GM19193 (cell line): Measurements from ENCODE around the gene SND1.

Experiments used
- POLR2A ChIP-seq: IDR thresholded peaks from 4 replicates; pipeline ENCODE4 v1.6.1; 2011; ENCODE audit not compliant: insufficient read depth, insufficient read length; ENCODE audit errors: extremely low read depth

SND1 gene

DNA sequence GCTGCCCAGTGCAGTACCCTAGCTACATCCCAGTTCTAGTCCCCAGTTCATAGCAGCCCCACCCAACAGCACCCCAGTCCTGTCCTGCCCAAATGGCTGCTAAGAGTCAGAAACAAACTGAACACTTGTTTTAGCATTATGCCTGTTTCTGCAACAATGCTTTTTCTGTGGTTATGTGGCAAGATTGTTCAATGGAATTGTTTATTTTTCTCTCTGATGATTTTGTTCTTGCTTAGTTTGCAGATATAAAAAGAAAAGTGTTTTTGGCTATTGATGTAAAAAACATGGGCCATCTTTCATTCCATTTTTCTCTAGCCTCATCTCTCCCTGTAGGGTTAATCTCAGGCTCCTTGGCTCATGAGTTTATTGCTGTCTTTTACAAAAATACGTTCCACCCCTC lies 336.8 kb downstream of the SND1 start:
- no peak for TF ChIP-seq POLR2A

DNA sequence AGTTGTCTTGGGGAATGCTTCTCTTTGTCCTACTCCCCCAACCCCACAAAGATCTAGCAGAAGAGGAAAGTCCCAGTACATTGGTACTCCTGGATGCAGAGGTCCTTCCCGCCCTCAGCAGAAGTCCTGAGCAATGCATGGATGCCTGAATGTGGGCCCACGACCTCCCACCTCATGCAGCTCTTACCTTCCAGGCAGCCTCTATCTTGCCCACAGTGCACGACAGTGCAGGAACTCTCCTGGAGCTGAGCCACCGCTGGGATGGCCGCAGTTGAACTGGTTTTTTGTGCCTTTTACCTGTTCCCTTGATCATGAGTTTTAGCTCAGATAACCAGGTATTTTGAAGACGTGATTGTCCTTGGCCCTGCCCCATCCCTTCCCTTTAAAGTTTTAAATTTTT lies 341.3 kb downstream of the SND1 start:
- TF ChIP-seq POLR2A, result no peak

DNA sequence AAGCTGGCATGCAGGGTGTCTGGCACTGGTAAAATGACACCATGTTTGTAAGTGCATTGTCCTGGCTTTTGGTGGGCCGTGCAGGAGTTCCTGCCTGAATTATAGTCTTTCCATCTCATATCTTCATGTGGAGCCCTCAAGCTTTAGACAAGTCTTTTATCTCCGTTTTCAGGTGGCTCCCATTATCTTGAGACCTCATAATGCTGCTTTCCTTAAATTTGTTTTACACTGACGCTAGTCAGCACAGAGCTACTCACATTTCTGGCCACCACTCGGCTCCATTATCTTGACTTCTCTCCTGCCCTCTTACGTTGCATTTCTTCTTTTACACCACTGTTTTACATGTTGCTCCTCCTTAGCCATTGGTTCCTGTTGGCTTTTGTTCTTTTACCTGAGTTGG lies 342.0 kb downstream of the SND1 start:
- no peak for TF ChIP-seq POLR2A

DNA sequence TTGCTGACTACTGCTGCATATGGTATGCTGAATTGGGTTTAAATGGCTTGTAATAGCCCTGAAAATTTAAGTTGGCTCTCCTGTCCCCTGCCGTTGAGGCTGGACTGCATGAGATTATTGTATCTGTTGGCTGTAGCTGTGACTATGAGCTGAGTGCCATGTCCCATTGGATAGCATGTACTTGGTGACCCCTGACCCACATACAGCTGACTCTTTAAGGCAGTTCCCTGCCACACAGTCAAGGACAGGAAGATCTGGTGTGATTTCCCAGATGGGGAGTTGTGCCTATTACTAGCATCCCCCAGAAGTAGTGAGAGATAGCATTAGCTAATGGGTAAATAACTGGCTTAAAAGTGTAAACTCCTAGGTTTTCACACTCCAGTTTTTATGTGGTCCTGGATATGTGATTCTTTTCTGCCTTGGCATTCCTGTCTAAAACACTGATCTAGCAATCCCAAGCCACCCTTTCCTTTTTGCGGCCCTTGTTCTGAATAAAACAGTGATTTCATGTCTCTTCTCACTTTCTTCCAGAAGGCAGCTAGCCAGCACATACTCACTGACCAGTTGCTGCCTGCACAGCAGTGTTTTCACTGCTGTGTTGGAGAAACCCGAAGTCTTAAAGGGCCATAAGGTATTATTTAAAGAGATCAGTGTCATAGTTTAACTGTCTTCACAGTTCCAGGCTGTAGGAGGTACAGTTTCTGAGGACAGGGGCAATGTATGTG lies 343.3 kb downstream of the SND1 start:
- TF ChIP-seq POLR2A, result no peak

DNA sequence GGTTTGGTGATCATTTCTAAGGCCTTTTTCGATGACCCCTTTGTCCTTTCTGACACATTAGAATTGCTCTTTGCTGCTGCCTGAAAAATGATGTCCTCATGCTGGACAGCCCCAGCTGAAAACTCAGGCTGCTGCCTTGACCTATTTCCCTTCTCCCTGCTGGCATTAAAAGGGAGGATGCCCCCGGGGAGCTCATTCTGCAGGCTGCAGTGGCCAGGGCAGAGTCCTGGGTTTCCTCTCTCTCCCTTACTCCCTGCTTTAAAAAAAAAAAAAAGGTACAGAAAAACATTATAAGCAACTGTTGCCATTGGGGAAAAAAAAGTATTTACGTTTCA lies 343.9 kb downstream of the SND1 start:
- TF ChIP-seq POLR2A, result no peak

DNA sequence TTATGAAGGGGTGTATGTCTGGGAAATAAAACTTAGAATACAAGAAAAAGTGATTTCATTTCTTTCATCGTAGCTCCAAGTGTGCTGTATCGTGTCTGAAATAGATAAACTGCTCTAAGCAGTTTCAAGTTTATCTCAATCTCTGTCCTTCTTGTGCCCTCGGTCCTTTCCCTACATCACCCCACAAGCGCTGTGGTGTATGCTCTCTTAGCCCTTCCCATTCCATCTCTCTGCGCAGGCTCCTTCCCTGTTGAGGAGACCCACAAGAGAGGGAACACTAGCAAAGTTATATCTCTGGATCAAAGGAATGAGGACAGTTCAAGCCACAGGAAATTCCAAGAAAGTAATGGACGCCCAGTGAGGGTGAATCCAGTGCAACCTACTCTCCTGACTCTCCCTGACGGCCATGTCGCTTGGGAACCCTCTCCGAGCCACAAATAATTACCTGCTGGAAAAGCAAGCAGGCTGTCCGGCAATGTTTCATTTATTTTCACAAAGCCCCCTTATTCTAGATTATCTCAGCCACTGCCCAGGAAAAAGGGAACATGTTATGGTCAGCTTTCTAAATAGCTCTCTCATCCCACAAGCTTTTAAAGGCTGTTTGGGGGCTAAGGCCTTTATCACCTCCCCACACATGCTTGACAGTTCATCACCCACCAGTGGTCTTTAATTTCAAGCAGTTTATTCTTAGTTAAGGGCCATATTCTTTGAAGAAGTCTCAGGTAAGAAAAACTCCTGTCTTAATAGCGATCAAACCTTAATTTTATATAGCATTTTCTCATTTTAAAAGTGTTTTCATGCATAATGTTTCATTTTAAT lies 344.5 kb downstream of the SND1 start:
- TF ChIP-seq POLR2A, result no peak

DNA sequence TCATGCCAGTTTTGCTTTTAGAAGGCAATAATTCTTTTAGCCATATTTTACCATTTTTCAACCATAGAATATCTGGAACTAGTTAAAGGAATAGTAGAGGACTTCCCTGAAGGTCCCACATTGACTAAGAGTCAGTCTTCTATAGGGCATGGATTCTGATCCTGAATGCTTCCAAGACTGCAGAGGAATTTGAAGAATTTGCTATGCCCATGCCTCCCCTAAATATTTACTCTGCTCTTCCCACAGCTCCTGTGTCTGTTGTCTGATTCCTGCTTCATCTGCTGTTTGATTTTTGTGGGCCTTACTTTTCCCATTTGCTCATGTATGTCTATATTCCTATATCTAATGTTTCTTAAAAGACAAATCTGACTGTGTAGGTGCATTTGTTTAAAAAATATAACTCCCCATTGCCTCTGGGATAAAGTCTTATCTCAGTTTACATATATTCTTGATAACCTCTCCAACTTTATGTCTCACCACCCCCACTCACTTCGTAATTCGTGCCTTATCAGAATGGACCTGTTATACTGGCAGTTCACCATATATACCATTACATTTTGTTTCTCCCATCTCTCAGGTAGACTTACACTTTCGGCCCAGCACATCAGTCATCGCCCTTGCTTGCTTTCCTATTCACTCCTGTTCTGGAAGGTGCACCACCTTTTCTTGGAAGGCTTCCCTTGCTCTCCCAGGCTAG lies 345.4 kb downstream of the SND1 start:
- TF ChIP-seq POLR2A, result no peak

DNA sequence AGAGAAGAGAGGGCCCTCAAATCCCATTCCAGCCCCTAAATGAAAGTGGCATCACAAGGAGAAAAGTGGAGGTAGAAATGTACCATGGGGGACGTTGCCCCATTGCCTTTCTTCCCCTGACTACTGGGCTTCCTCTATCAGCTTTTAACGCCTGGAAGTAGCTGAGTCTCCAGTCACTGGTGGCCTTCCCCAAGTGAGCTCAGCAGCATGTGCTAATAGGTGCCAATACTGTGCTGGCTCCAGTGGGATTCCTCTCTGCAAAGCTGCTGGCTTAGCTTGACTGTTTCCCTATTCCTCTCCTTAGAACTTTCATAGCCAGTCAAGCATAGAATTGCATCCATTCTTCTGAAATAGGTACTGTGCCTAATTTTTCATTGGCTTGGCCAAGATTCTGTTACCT lies 346.7 kb downstream of the SND1 start:
- TF ChIP-seq POLR2A, result no peak

DNA sequence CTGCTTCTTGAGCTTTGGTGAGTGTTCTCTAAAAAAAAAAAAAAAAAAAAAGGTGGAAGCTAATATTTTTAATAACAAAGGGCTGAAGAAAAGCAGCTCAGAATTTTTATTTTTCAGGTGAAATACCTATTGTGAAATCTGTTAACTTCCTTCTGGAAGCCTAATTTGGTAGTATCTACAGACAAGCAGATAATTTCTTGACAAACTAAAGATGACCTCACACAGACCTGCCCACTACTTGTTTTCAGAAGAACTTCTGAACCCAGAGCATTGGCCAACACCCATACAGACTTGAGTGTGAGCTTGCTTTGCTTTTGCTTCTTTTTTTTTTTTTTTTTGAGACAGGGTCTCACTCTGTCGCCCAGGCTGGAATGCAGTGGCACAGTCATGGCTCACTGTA lies 348.1 kb downstream of the SND1 start:
- no peak for TF ChIP-seq POLR2A

DNA sequence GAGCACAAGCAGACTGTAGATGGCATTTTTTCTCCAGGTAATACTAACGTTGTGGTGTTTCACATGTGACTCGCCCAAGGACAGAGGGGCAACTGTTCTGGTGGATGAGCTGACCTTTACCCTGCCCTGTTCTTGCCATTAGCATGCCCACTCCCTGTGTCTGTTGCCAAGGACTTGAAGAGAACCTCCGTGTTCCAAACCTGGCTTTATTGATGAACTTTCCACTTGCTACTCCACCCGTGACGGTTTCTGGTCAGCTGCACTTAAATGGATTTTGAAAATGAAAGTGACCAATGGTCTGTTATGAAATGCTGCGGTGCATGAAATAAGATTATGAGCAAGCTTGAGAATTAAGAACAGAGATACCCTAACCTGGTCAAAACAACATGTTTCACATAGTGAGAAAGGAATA lies 348.9 kb downstream of the SND1 start:
- no peak for TF ChIP-seq POLR2A

DNA sequence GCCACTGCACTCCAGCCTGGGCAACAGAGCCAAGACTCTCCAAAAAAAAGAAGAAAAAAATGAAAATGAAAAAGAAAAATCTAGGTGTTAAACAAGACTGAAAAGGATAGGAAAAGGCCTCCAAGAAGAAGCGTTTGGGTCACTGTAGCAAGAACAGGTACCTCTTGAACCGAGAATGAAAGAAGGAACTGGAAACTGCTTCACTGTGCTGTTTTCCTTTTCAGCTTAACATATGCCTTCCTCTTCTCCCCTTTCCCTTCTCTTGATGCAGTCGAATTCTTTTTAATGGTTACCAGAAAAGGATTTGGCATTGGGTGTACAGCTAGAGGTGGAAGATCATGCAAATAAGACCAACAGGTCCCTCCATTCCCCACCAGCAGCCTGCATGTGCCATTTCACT lies 351.2 kb downstream of the SND1 start:
- no peak for TF ChIP-seq POLR2A

DNA sequence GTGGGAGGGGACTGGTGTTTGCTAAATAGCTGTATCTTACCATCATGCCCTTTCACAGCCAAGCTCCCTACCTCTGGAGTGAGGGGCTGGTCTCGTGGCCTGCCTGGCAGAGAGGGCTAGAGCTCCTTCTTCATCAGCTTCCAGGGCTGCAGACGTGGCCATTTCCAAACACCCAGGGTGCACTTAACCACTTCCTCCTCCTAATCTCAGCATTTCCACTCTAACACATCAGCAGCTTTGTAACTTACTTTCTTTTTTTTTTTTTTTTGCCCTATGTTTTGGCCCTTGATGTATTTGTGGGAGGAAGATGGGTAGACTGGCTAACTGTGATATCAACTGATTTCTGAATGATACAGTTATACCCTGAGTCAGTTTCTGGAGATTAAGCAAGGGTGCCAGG lies 351.8 kb downstream of the SND1 start:
- no peak for TF ChIP-seq POLR2A

DNA sequence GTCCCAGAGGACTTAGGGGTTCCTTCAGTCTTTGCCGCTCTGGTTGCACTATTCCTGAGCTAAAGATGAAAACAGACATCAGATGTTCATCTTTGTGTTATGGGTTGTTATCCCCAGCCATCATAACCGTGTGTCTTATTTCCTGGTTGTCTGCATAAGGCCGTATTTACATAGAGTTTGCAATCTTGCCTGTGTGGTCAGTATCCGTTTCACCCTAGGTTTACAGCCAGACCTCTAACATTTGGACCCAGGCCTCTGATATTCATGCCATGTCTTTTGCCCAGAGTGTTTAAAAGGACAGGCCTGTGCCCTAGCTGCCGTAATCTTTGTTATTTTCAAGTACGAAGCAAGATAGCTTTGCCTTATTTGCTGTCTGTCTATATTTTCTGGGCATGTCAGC lies 352.6 kb downstream of the SND1 start:
- TF ChIP-seq POLR2A, result no peak

DNA sequence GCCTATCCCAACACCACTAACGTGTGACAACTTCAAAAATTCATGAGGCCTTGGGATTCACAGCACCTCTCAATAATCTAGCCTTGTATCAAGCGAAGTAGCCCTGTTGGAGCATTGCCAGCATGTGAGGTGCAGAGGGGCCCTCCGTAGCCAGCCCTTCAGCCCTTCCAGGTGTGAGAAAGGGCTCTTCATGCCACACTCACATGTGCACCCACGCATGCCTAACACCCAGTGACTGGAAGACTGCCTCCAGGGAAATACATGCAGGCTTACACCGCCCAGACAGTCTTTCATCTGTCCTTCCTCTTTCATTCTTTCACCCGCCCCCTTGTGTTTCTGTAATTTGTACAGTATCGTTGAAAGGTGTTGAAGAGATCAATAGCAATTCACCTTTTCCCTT lies 353.1 kb downstream of the SND1 start:
- TF ChIP-seq POLR2A, result no peak

DNA sequence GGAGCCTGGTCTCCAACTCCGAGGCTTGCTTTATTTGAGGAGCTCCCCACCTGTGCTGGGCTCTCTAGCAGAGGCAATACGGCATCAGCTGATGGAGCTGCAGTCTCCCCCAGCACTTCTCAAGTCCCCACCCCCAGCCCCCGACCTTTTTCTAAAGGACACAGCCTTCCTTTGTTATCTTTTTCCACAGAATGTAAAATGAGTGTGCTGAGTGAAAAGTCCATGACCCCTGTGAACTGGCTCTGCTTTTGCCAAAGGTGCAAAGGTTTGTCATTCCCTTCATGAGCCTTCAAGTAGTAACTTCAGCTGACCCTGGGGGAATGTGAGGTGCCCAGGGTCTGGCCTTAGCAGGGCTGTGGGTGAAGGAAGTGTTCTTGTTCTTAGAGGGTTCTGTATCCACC lies 353.8 kb downstream of the SND1 start:
- TF ChIP-seq POLR2A, result no peak
